Mesodermal cell (in vitro differentiated cells): Measurements from ENCODE around the gene ZAP70.

Experiments used
- H3K27ac ChIP-seq: 2 replicates; pipeline ENCODE4 v1.7.0; 2013; ENCODE audit warnings: mild to moderate bottlenecking, low read depth, low read length, moderate library complexity; ENCODE audit not compliant: severe bottlenecking
- H3K36me3 ChIP-seq: 2 replicates; pipeline ENCODE4 v1.7.1; 2013; ENCODE audit warnings: mild to moderate bottlenecking, low read length, moderate library complexity; ENCODE audit not compliant: control insufficient read depth, insufficient read depth
- H3K4me1 ChIP-seq: one replicate; pipeline ENCODE4 v1.7.1; 2013; ENCODE audit warnings: mild to moderate bottlenecking, low read length; ENCODE audit not compliant: insufficient read depth, control insufficient read depth, poor library complexity, severe bottlenecking
- H3K4me3 ChIP-seq: 2 replicates; pipeline ENCODE4 v1.7.0; 2013; ENCODE audit warnings: low read length, control low read depth, mild to moderate bottlenecking; ENCODE audit not compliant: insufficient read depth, poor library complexity, severe bottlenecking; ENCODE audit errors: extremely low read depth
- H3K9me3 ChIP-seq: 2 replicates; pipeline ENCODE4 v1.7.1; 2013; ENCODE audit warnings: mild to moderate bottlenecking, low read length, moderate library complexity; ENCODE audit not compliant: control insufficient read depth
- whole genome bisulfite sequencing, 2 experiments: methylation state at CpG; one replicate each; pipeline ENCODE4 v1.1.5; 2013; ENCODE audit warnings: missing lambda C conversion rate in 2 of 2; ENCODE audit not compliant: insufficient coverage in 2 of 2; 5-methylcytosine and 5-hydroxymethylcytosine counted together

Gene ZAP70

GRCh38 chr2:97718051-97718882 lies 4.9 kb downstream of the ZAP70 start:
- 89 to 91% methylated on average over 15 to 18 of the region's 21 CpGs for WGBS, 2 experiments

GRCh38 chr2:97718942-97719341 lies 5.6 kb downstream of the ZAP70 start:
- Histone ChIP-seq H3K36me3 (no peaks in the 10 kb centered on the region), H3K4me3 (no peak overlapping the region), H3K4me1 (peaks cover 8% of the 10 kb centered on the region), H3K9me3 (no peaks in the 10 kb centered on the region), H3K27ac (no peak overlapping the region)
- WGBS, 2 experiments = 97 to 100% methylated on average over 3 of the region's 3 CpGs

More at GRCh38 chr2:97718051-97718882, 4.9 kb downstream of the ZAP70 start:
- Histone ChIP-seq H3K27ac (no peak overlapping the region), H3K4me1 (peaks cover 15% of the 10 kb centered on the region), H3K36me3 (no peaks in the 10 kb centered on the region), H3K4me3 (no peak overlapping the region), H3K9me3 (no peaks in the 10 kb centered on the region)

- Histone ChIP-seq H3K9me3 (no peaks in the 10 kb centered on the region), H3K4me1 (peaks cover 8% of the 10 kb centered on the region), H3K27ac (no peak overlapping the region), H3K36me3 (no peaks in the 10 kb centered on the region), H3K4me3 (no peak overlapping the region)
- 93 to 96% methylated on average over 15 of the region's 16 CpGs for WGBS, 2 experiments
Observed at GRCh38 chr2:97719362-97720155, 6.2 kb downstream of the ZAP70 start.

- Histone ChIP-seq H3K4me1 (peaks cover 6% of the 10 kb centered on the region), H3K4me3 (no peak overlapping the region), H3K27ac (no peak overlapping the region), H3K9me3 (no peaks in the 10 kb centered on the region), H3K36me3 (no peaks in the 10 kb centered on the region)
- 40 to 43% methylated on average over 1 of the region's 2 CpGs for WGBS, 2 experiments
Observed at GRCh38 chr2:97720746-97721145, 7.4 kb downstream of the ZAP70 start.

GRCh38 chr2:97722227-97722626 lies 8.9 kb downstream of the ZAP70 start:
- no peaks in the 10 kb centered on the region for H3K9me3 ChIP-seq
- 81% methylated on average over 4 to 5 of the region's 6 CpGs for WGBS, 2 experiments
- peaks cover under 1% of the 10 kb centered on the region for H3K4me1 ChIP-seq
- H3K36me3 ChIP-seq = no peaks in the 10 kb centered on the region
- no peak overlapping the region for H3K4me3 ChIP-seq
- no peak overlapping the region for H3K27ac ChIP-seq

GRCh38 chr2:97723156-97724072 lies 10.0 kb downstream of the ZAP70 start:
- WGBS, 2 experiments = 94 to 96% methylated on average over 34 to 35 of the region's 37 CpGs

GRCh38 chr2:97724073-97724410 lies 10.7 kb downstream of the ZAP70 start:
- H3K4me3 ChIP-seq = no peak overlapping the region
- H3K27ac ChIP-seq = no peak overlapping the region
- 96% methylated on average over 32 to 41 of the region's 41 CpGs for WGBS, 2 experiments
- H3K4me1 ChIP-seq = no peaks in the 10 kb centered on the region
- no peaks in the 10 kb centered on the region for H3K9me3 ChIP-seq
- H3K36me3 ChIP-seq = no peaks in the 10 kb centered on the region

More at GRCh38 chr2:97723156-97724072, 10.0 kb downstream of the ZAP70 start:
- Histone ChIP-seq H3K4me3 (no peak overlapping the region), H3K4me1 (no peaks in the 10 kb centered on the region), H3K9me3 (no peaks in the 10 kb centered on the region), H3K27ac (no peak overlapping the region), H3K36me3 (no peaks in the 10 kb centered on the region)

GRCh38 chr2:97724501-97724900 lies 11.1 kb downstream of the ZAP70 start:
- no peaks in the 10 kb centered on the region for H3K4me1 ChIP-seq
- no peaks in the 10 kb centered on the region for H3K36me3 ChIP-seq
- H3K4me3 ChIP-seq = no peak overlapping the region
- no peaks in the 10 kb centered on the region for H3K9me3 ChIP-seq
- WGBS, 2 experiments = 83 to 93% methylated on average over 9 to 15 of the region's 17 CpGs
- H3K27ac ChIP-seq = no peak overlapping the region

GRCh38 chr2:97724946-97725688 lies 11.7 kb downstream of the ZAP70 start:
- WGBS, 2 experiments = 93 to 94% methylated on average over 22 to 26 of the region's 31 CpGs
- Histone ChIP-seq H3K9me3 (no peaks in the 10 kb centered on the region), H3K27ac (no peak overlapping the region), H3K36me3 (no peaks in the 10 kb centered on the region), H3K4me3 (no peak overlapping the region), H3K4me1 (no peaks in the 10 kb centered on the region)
